Cardiac muscle cell (in vitro differentiated cells and primary cell): Measurements from ENCODE around the gene SULT1C4. TPM values are rescaled to one million over a fixed set of nuclear protein-coding genes. Genes with fewer than 3 reads are reported as not detected.
A peak's percentile ranks its signal among the peaks of the same experiment; 100 is the strongest.

Source experiments
- DNase-seq, 2 donors: peaks; one replicate each; pipeline versions ENCODE4 v3.0.0 to v3.0.0-alpha.2; 2010 to 2017; ENCODE audit warnings: low read depth in 1 of 2, low spot score in 1 of 2
- H3K27ac ChIP-seq: fragments of 200-600 bp; sonication (generic); 2 replicates; pipeline ENCODE4 v1.5.1; 2016
- H3K27me3 ChIP-seq: fragments of 200-600 bp; sonication (generic); 2 replicates; pipeline ENCODE4 v1.6.0; 2016; ENCODE audit warnings: control low read depth
- H3K36me3 ChIP-seq: fragments of 200-600 bp; sonication (generic); 2 replicates; pipeline ENCODE4 v1.5.1; 2016; ENCODE audit warnings: control low read depth
- H3K4me1 ChIP-seq: fragments of 200-600 bp; sonication (generic); 2 replicates; pipeline ENCODE4 v1.8.1; 2017; ENCODE audit warnings: low read depth, mild to moderate bottlenecking, mixed run types
- H3K4me3 ChIP-seq: fragments of 200-600 bp; sonication (generic); 2 replicates; pipeline ENCODE4 v1.5.1; 2016; ENCODE audit warnings: mild to moderate bottlenecking
- H3K9me3 ChIP-seq: fragments of 200-600 bp; sonication (generic); 2 replicates; pipeline ENCODE4 v1.5.1; 2017; ENCODE audit warnings: low read depth, mild to moderate bottlenecking, control low read depth
- CTCF ChIP-seq: IDR thresholded peaks from 2 replicates; pipeline ENCODE4 v1.5.1; 2012; ENCODE audit warnings: low read depth, mild to moderate bottlenecking, low read length
- polyA plus RNA-seq: library from polyadenylated mRNA; unstranded; fragments of >200 nt; fragmentation: Nextera tagmentation; extraction: Ambion mirVana; gene quantifications from 2 replicates; pipeline ENCODE4 v1.2.1, GENCODE V29; 2016
- total RNA-seq: library from RNA; depleted of rRNA; stranded (reverse); fragments of >200 nt; gene quantifications from 2 replicates; pipeline ENCODE4 v1.2.3, GENCODE V29; 2016

The SULT1C4 gene
- total and polyA plus RNA-seq, 2 experiments from 2014 or later, result 10.6 to 14.3 TPM

GRCh38 chr2:108364676-108365297 is 13.0 kb upstream of the SULT1C4 start:
- peak in 1 of 2 donors; percentile 12 for DNase-seq
- H3K4me3 ChIP-seq, result no peak overlapping the region
- H3K27me3 ChIP-seq, result no peaks in the 10 kb centered on the region
- no peak overlapping the region for H3K27ac ChIP-seq
- no peaks in the 10 kb centered on the region for H3K4me1 ChIP-seq
- H3K9me3 ChIP-seq, result no peaks in the 10 kb centered on the region
- no peaks in the 10 kb centered on the region for H3K36me3 ChIP-seq
- no peak for TF ChIP-seq CTCF

DNA sequence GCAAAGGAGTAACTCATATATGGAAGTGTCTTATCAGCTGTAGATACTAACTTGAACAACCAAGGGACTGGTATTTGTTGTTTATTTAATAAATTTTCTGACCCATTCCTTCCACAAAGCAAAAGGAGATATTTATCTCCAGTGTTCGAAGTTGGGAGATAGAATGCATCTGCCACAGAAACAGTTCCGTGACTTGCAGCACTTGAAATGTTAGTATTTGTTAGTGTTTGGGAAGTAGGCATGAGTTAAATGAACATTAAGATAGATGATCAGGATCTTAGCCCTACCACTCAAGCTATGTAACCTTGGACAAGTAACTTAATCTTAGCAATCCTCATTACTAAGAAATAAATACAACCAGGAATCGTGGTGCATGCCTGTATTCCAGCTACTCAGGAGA is 12.1 kb upstream of the SULT1C4 start:
- Histone ChIP-seq H3K27ac (no peak overlapping the region), H3K4me3 (no peak overlapping the region), H3K9me3 (no peaks in the 10 kb centered on the region), H3K27me3 (no peaks in the 10 kb centered on the region), H3K4me1 (no peaks in the 10 kb centered on the region), H3K36me3 (no peaks in the 10 kb centered on the region)
- no peak for DNase-seq
- TF ChIP-seq CTCF, result no peak

DNA sequence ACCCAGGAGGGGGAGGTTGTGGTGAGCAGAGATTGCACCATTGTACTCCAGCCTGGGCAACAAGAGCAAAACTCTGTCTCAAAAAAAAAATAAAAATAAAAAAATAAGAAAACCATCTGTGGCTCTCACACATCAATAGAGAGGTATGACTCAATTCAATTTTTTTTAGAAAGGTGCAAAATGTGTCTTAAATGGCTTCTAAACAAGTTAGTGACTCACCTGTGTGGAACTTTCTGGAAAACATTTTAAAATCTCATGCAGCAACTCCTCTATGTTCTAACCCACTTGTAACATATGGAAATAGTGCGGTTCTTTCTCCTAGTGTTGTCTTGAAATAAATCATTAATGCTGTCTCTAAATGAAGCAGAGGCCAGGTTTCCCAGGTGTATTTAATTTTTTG is 10.7 kb upstream of the SULT1C4 start:
- no peak for TF ChIP-seq CTCF
- no peaks in the 10 kb centered on the region for H3K4me1 ChIP-seq
- DNase-seq, result no peak
- no peaks in the 10 kb centered on the region for H3K27me3 ChIP-seq
- no peaks in the 10 kb centered on the region for H3K36me3 ChIP-seq
- no peaks in the 10 kb centered on the region for H3K9me3 ChIP-seq
- no peak overlapping the region for H3K4me3 ChIP-seq
- H3K27ac ChIP-seq, result no peak overlapping the region

DNA sequence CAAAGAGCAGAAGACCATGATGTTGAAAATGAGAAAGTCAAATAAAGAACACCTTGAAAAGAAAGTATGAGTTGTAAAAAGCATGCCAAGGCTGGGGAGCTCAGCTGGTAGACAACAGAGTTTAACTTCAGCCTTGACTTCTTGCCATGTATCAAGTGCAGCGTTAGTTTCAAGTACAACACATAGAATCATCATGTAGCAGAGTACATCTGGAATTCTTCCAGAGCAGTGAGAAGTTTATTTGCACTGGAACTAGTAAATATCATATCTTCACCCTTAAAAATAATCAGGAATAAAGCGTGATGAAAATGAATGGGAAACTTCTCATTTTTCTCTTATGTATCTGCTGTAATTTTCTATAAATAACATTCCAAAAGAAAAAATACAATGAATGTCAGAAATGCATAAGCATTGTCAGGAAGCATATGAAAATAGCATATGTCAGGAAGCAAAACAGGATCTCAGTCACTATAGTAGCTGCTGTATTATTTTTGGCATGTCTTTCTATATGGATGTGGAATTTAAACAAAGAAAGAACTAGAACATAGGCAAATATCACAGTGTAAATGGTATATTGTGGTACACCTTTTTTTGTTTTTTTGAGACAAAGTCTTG is 10.1 kb upstream of the SULT1C4 start:
- H3K4me3 ChIP-seq, result no peak overlapping the region
- no peaks in the 10 kb centered on the region for H3K36me3 ChIP-seq
- no peak overlapping the region for H3K27ac ChIP-seq
- H3K4me1 ChIP-seq, result no peaks in the 10 kb centered on the region
- no peak for TF ChIP-seq CTCF
- H3K9me3 ChIP-seq, result no peaks in the 10 kb centered on the region
- no peak for DNase-seq
- no peaks in the 10 kb centered on the region for H3K27me3 ChIP-seq

- H3K9me3 ChIP-seq, result no peaks in the 10 kb centered on the region
- no peak overlapping the region for H3K4me3 ChIP-seq
- no peak for DNase-seq
- no peaks in the 10 kb centered on the region for H3K4me1 ChIP-seq
- no peaks in the 10 kb centered on the region for H3K27me3 ChIP-seq
- H3K36me3 ChIP-seq, result no peaks in the 10 kb centered on the region
- TF ChIP-seq CTCF, result no peak
- H3K27ac ChIP-seq, result no peak overlapping the region
Measured at GRCh38 chr2:108369153-108369552, 8.6 kb upstream of the SULT1C4 start.
